OCI-LY1 (cell line): ENCODE data around the gene L3MBTL4.

Experiments
- H2AFZ ChIP-seq: fragments of 200-600 bp; sonication (generic), shearing (Covaris generic); 2 replicates; pipeline ENCODE4 v1.6.0; 2014; ENCODE audit warnings: antibody characterized with exemption, mild to moderate bottlenecking, low read length
- H3F3A ChIP-seq: fragments of 200-600 bp; sonication (generic), shearing (Covaris generic); 2 replicates; pipeline ENCODE4 v1.6.0; 2014; ENCODE audit warnings: mild to moderate bottlenecking, antibody characterized with exemption, low read length, moderate library complexity; ENCODE audit not compliant: insufficient read depth
- H3K27ac ChIP-seq: fragments of 200-600 bp; sonication (generic); 2 replicates; pipeline ENCODE4 v1.5.1; 2014; ENCODE audit warnings: low read length, mixed run types, mild to moderate bottlenecking, low read depth; ENCODE audit not compliant: poor library complexity, severe bottlenecking
- H3K27me3 ChIP-seq: fragments of 200-600 bp; sonication (generic); 2 replicates; pipeline ENCODE4 v1.6.0; 2014; ENCODE audit warnings: antibody characterized with exemption, mild to moderate bottlenecking, low read length, moderate library complexity; ENCODE audit not compliant: insufficient read depth
- H3K36me3 ChIP-seq: fragments of 200-600 bp; sonication (generic); 2 replicates; pipeline ENCODE4 v1.6.1; 2014; ENCODE audit warnings: mild to moderate bottlenecking, antibody characterized with exemption, low read length, moderate library complexity, mixed read lengths; ENCODE audit not compliant: insufficient read depth
- H3K4me1 ChIP-seq: fragments of 200-600 bp; sonication (generic); 2 replicates; pipeline ENCODE4 v1.5.1; 2014; ENCODE audit warnings: mild to moderate bottlenecking, low read length, moderate library complexity; ENCODE audit not compliant: insufficient read depth, severe bottlenecking
- H3K4me2 ChIP-seq: fragments of 200-600 bp; sonication (generic), shearing (Covaris generic); 2 replicates; pipeline ENCODE4 v1.6.1; 2014; ENCODE audit warnings: low read length
- H3K4me3 ChIP-seq: fragments of 200-600 bp; sonication (generic); 2 replicates; pipeline ENCODE4 v1.5.1; 2014; ENCODE audit warnings: low read length, low read depth, mild to moderate bottlenecking, mixed read lengths; ENCODE audit not compliant: poor library complexity, severe bottlenecking
- H3K79me2 ChIP-seq: fragments of 200-600 bp; shearing (Covaris generic); 2 replicates; pipeline ENCODE4 v1.6.1; 2016; ENCODE audit warnings: mixed run types, low read length, mixed read lengths; ENCODE audit not compliant: insufficient read depth
- H3K9ac ChIP-seq: fragments of 200-600 bp; sonication (generic), shearing (Covaris generic); 2 replicates; pipeline ENCODE4 v1.6.1; 2014; ENCODE audit warnings: mild to moderate bottlenecking, low read length, mixed read lengths
- H3K9me2 ChIP-seq: fragments of 200-600 bp; sonication (generic), shearing (Covaris generic); 2 replicates; pipeline ENCODE4 v1.6.1; 2014; ENCODE audit warnings: low read depth, mild to moderate bottlenecking, low read length, mixed read lengths
- H3K9me3 ChIP-seq: fragments of 200-600 bp; shearing (Covaris generic); 2 replicates; pipeline ENCODE4 v1.6.1; 2014; ENCODE audit warnings: low read length, mixed read lengths
- H4K20me1 ChIP-seq: fragments of 200-600 bp; sonication (generic), shearing (Covaris generic); 2 replicates; pipeline ENCODE4 v1.6.0; 2016; ENCODE audit warnings: mild to moderate bottlenecking, low read length; ENCODE audit not compliant: insufficient read depth
- EZH2 ChIP-seq: fragments of 200-600 bp; sonication (generic), shearing (Covaris generic); IDR thresholded peaks from 2 replicates; pipeline ENCODE4 v1.8.0; 2017; ENCODE audit warnings: borderline replicate concordance, mixed run types, mild to moderate bottlenecking, antibody characterized with exemption, low read length, moderate library complexity, mixed read lengths
- TF ChIP-seq, protein P1 (sequence below): fragments of 200-600 bp; sonication (generic), shearing (Covaris generic); IDR thresholded peaks from 2 replicates; pipeline ENCODE4 v1.5.1; 2017; ENCODE audit warnings: mild to moderate bottlenecking, antibody characterized with exemption, low read length, moderate library complexity, mixed read lengths

The L3MBTL4 gene

DNA sequence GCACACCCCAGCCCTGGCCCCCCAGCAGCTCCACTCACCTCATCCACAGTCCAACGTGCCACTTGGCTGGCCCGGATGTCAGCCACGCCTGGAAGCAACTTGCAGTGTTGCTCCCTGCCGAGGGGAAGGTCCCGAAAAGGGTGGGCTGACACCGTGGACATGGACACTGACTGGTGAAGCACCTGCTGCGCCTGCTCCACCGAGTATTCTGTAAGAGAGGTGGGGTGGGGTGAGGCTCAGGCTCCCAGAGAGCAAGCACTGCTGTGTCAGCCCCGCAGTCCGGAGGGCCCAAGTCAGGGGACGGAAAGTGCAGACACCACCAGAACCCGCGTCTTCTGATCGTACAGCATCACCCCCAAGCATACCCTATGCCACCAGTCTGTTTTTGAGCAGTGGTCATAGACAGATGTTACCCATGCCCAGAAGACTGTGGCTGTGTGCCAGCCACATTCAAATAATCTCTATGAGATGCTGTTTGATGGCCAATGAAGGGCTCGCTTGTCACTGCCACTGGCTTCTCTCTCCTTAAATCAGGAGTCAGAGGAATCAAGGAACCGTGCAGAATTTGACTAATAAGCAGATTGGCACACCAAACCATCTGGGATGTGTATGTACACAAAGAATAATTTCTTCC, 445.2 kb downstream of the L3MBTL4 start:
- H3K27ac ChIP-seq: no peak overlapping the region
- no peaks in the 10 kb centered on the region for H3K9me3 ChIP-seq
- no peak overlapping the region for H3K4me2 ChIP-seq
- H3K9me2 ChIP-seq: no peaks in the 10 kb centered on the region
- TF ChIP-seq, protein P1, sequence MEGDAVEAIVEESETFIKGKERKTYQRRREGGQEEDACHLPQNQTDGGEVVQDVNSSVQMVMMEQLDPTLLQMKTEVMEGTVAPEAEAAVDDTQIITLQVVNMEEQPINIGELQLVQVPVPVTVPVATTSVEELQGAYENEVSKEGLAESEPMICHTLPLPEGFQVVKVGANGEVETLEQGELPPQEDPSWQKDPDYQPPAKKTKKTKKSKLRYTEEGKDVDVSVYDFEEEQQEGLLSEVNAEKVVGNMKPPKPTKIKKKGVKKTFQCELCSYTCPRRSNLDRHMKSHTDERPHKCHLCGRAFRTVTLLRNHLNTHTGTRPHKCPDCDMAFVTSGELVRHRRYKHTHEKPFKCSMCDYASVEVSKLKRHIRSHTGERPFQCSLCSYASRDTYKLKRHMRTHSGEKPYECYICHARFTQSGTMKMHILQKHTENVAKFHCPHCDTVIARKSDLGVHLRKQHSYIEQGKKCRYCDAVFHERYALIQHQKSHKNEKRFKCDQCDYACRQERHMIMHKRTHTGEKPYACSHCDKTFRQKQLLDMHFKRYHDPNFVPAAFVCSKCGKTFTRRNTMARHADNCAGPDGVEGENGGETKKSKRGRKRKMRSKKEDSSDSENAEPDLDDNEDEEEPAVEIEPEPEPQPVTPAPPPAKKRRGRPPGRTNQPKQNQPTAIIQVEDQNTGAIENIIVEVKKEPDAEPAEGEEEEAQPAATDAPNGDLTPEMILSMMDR: no peak
- TF ChIP-seq EZH2: no peak
- no peak overlapping the region for H3K4me3 ChIP-seq
- H3K9ac ChIP-seq: no peak overlapping the region
- no peaks in the 10 kb centered on the region for H4K20me1 ChIP-seq
- H3K79me2 ChIP-seq: no peaks in the 10 kb centered on the region
- no peaks in the 10 kb centered on the region for H3K27me3 ChIP-seq
- H3K4me1 ChIP-seq: no peaks in the 10 kb centered on the region
- H3F3A ChIP-seq: no peaks in the 10 kb centered on the region
- no peak overlapping the region for H2AFZ ChIP-seq
- H3K36me3 ChIP-seq: no peaks in the 10 kb centered on the region

DNA sequence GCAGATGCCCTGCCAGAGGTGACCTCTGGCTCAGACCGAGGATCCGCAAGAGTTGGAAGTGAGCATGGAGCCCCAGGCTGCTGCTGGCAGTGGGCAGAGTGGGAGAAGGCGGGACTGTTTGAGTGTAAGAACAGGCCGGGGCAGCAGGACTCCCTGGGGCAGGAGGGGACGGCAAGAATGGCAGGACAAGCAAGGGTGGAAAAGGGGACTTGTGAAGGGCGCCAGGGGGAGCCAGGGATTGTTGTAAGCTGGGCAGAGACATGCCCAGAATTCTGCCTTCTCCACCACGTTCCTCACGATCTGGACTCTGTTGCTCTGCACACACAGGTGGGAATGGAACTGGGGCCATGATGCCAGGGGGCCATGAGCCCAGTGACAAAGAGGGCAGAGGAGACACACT, 447.0 kb downstream of the L3MBTL4 start:
- H3K9ac ChIP-seq: no peak overlapping the region
- no peaks in the 10 kb centered on the region for H4K20me1 ChIP-seq
- no peaks in the 10 kb centered on the region for H3K4me1 ChIP-seq
- no peak overlapping the region for H2AFZ ChIP-seq
- H3K27ac ChIP-seq: no peak overlapping the region
- no peaks in the 10 kb centered on the region for H3K79me2 ChIP-seq
- H3F3A ChIP-seq: no peaks in the 10 kb centered on the region
- no peaks in the 10 kb centered on the region for H3K9me2 ChIP-seq
- no peaks in the 10 kb centered on the region for H3K27me3 ChIP-seq
- H3K4me2 ChIP-seq: no peak overlapping the region
- TF ChIP-seq, protein P1: no peak
- TF ChIP-seq EZH2: no peak
- H3K4me3 ChIP-seq: no peak overlapping the region
- no peaks in the 10 kb centered on the region for H3K36me3 ChIP-seq
- no peaks in the 10 kb centered on the region for H3K9me3 ChIP-seq

DNA sequence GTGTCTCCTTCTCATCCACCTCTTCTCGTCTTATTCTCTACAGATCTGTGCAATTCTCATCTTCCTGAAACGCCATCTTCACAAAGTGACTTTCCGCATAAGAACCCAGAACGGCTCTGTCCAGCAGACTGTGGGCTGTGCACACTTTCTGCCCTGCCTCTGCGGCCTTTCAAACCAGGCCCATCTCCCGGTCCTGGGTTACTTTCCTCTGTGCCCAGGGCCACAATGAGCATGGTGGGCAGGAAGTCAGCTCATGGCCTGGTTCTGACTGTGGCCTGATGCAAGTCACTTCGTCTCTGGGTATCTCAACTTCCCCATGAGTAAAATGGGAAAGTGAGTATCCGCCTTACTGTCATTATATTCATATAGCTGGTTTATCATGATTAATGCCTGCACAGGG, 447.7 kb downstream of the L3MBTL4 start:
- H3K79me2 ChIP-seq: no peaks in the 10 kb centered on the region
- TF ChIP-seq, protein P1: no peak
- TF ChIP-seq EZH2: no peak
- no peaks in the 10 kb centered on the region for H3K9me3 ChIP-seq
- H3K9me2 ChIP-seq: no peaks in the 10 kb centered on the region
- H3K27ac ChIP-seq: no peak overlapping the region
- no peaks in the 10 kb centered on the region for H3K36me3 ChIP-seq
- H3K4me2 ChIP-seq: no peak overlapping the region
- H3K4me1 ChIP-seq: no peaks in the 10 kb centered on the region
- no peaks in the 10 kb centered on the region for H4K20me1 ChIP-seq
- no peak overlapping the region for H3K9ac ChIP-seq
- no peak overlapping the region for H2AFZ ChIP-seq
- H3F3A ChIP-seq: no peaks in the 10 kb centered on the region
- no peaks in the 10 kb centered on the region for H3K27me3 ChIP-seq
- H3K4me3 ChIP-seq: no peak overlapping the region
